HFFc6 (cell line): ENCODE results near the gene REEP2. TPM values are rescaled to one million over a fixed set of nuclear protein-coding genes. Genes with fewer than 3 reads are reported as not detected.

Experiments
- DNase-seq: peaks from one replicate; pipeline ENCODE4 v3.0.0-alpha.2; 2018
- H3K27ac Mint-ChIP-seq: 2 replicates; pipeline ENCODE4 v1.8.0; 2020; ENCODE audit warnings: mild to moderate bottlenecking, mixed read lengths
- H3K27me3 Mint-ChIP-seq: 2 replicates; pipeline ENCODE4 v1.8.0; 2021; ENCODE audit warnings: mild to moderate bottlenecking, moderate library complexity, mixed read lengths; ENCODE audit not compliant: insufficient read depth
- H3K36me3 Mint-ChIP-seq: 2 replicates; pipeline ENCODE4 v1.8.0; 2021; ENCODE audit warnings: low read depth, mixed read lengths
- H3K4me1 Mint-ChIP-seq: 2 replicates; pipeline ENCODE4 v1.8.0; 2020; ENCODE audit warnings: low read depth, mixed read lengths
- H3K4me3 Mint-ChIP-seq: 2 replicates; pipeline ENCODE4 v1.8.0; 2020; ENCODE audit warnings: mild to moderate bottlenecking, moderate library complexity, mixed read lengths
- H3K9me3 Mint-ChIP-seq: 2 replicates; pipeline ENCODE4 v1.8.0; 2020; ENCODE audit warnings: mild to moderate bottlenecking, mixed read lengths
- CTCF ChIP-seq: fragments of 200-600 bp; sonication (generic); IDR thresholded peaks from 2 replicates; pipeline ENCODE4 v1.5.0; 2021; ENCODE audit warnings: antibody characterized with exemption, mild to moderate bottlenecking
- total RNA-seq, 6 experiments: library from RNA; stranded (reverse); fragmentation: NEBNext Ultra II Directional; extraction: Animal tissue kit (Norgen Biotek cat#: 25700); gene quantifications; 2 replicates in 1 of 6; 3 replicates in 5 of 6; pipeline ENCODE4 v1.2.3, GENCODE V29; 2021

REEP2 gene
- total RNA-seq, 6 experiments from 2014 or later, result 27.8 to 36.6 (median 33.2) TPM

GRCh38 chr5:138457531-138458275 lies 18.8 kb downstream of the REEP2 start:
- peaks cover 8% of the 10 kb centered on the region; the same call in 1 of the 2 replicates for H3K27me3 Mint-ChIP-seq
- no peak for DNase-seq
- no peaks in the 10 kb centered on the region for H3K9me3 Mint-ChIP-seq

GRCh38 chr5:138458384-138458783 lies 19.5 kb downstream of the REEP2 start:
- Mint-ChIP-seq H3K36me3 (no peaks in the 10 kb centered on the region), H3K4me1 (peaks cover 13% of the 10 kb centered on the region), H3K27me3 (peaks cover 8% of the 10 kb centered on the region; the same call in 1 of the 2 replicates), H3K27ac (no peak overlapping the region), H3K9me3 (no peaks in the 10 kb centered on the region), H3K4me3 (no peak overlapping the region)
- DNase-seq, result no peak
- TF ChIP-seq CTCF, result no peak

More at GRCh38 chr5:138457531-138458275, 18.8 kb downstream of the REEP2 start:
- Mint-ChIP-seq H3K4me3 (no peak overlapping the region), H3K4me1 (peaks cover 12% of the 10 kb centered on the region), H3K36me3 (no peaks in the 10 kb centered on the region), H3K27ac (no peak overlapping the region)
- TF ChIP-seq CTCF, result no peak; the same call in 1 of the 2 replicates

- H3K9me3 Mint-ChIP-seq, result no peaks in the 10 kb centered on the region
- peaks cover 7% of the 10 kb centered on the region; the same call in 1 of the 2 replicates for H3K27me3 Mint-ChIP-seq
- TF ChIP-seq CTCF, result no peak
- no peak overlapping the region for H3K27ac Mint-ChIP-seq
- H3K4me1 Mint-ChIP-seq, result peaks cover 16% of the 10 kb centered on the region
- H3K36me3 Mint-ChIP-seq, result no peaks in the 10 kb centered on the region
- no peak overlapping the region for H3K4me3 Mint-ChIP-seq
- no peak for DNase-seq
Measured at GRCh38 chr5:138458856-138459255, 20.0 kb downstream of the REEP2 start.

- no peak overlapping the region for H3K4me3 Mint-ChIP-seq
- TF ChIP-seq CTCF, result no peak
- H3K27ac Mint-ChIP-seq, result no peak overlapping the region
- H3K9me3 Mint-ChIP-seq, result no peaks in the 10 kb centered on the region
- DNase-seq, result no peak
- no peaks in the 10 kb centered on the region for H3K36me3 Mint-ChIP-seq
- peaks cover 16% of the 10 kb centered on the region for H3K4me1 Mint-ChIP-seq
- H3K27me3 Mint-ChIP-seq, result peaks cover 7% of the 10 kb centered on the region; the same call in 1 of the 2 replicates
Measured at GRCh38 chr5:138459311-138459933, 20.6 kb downstream of the REEP2 start.

GRCh38 chr5:138460032-138460693 lies 21.3 kb downstream of the REEP2 start:
- peaks cover 4% of the 10 kb centered on the region for H3K27me3 Mint-ChIP-seq
- no peak for DNase-seq
- TF ChIP-seq CTCF, result no peak
- H3K27ac Mint-ChIP-seq, result no peak overlapping the region
- peaks cover 16% of the 10 kb centered on the region for H3K4me1 Mint-ChIP-seq
- H3K36me3 Mint-ChIP-seq, result no peaks in the 10 kb centered on the region
- no peaks in the 10 kb centered on the region for H3K9me3 Mint-ChIP-seq
- H3K4me3 Mint-ChIP-seq, result no peak overlapping the region
